Right lung (tissue), 5 donors: Measurements from ENCODE around the gene SRD5A2. TPM values are rescaled to one million over a fixed set of nuclear protein-coding genes. Genes with fewer than 3 reads are reported as not detected.

Source experiments
- polyA plus RNA-seq, 5 donors: library from polyadenylated mRNA; unstranded; fragments of 120-200 nt; gene quantifications; one replicate each; pipeline versions ENCODE4 v1.2.1 to v1.2.3, GENCODE V29; 2013; ENCODE audit warnings: inconsistent platforms in 1 of 5, low replicate concordance in 1 of 5; ENCODE audit not compliant: insufficient read length in 5 of 5, insufficient read depth in 1 of 5

SRD5A2 gene
- polyA plus RNA-seq, 5 donors: 0.05 to 0.82 (median 0.49) TPM

Other genes with a start within 250 kb of the SRD5A2 start
- under 1 TPM; 0.04 to 0.45 (median 0.10) TPM for gene XDH, start 166.2 kb downstream of the SRD5A2 start, polyA plus RNA-seq